HG02571 (cell line): Measurements from ENCODE around the gene NCR3LG1.
A peak's percentile ranks its signal among the peaks of the same experiment; 100 is the strongest.

Source experiments
- ATAC-seq: cut with Tn5 transposase; IDR thresholded peaks from one replicate; pipeline ENCODE4 v1.9.1; 2021; ENCODE audit warnings: mild to moderate bottlenecking, moderate library complexity; ENCODE audit not compliant: unreplicated experiment

The NCR3LG1 gene

GRCh38 chr11:17369684-17370243 lies 18.2 kb downstream of the NCR3LG1 start:
- ATAC-seq: no peak

DNA sequence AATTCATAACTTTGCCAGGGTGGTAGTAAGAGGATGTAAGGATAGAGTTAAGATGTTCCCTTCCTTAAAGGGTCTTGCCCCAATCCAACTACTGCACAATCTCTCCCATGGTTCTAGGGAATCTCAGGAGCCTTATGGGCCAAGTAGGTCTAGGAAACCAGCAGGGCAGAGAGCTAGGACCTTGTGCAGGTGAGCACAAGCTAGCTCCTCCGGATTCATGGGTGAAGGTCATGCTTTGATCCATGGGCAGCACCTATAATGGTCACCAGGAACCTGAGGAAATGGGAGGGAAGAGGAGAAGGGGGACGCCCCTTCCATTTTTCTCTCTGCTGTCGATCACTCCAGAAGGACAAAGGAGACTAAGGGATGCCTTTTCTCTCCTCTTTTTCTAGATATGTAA lies 20.0 kb downstream of the NCR3LG1 start:
- no peak for ATAC-seq

GRCh38 chr11:17375547-17375946 lies 23.9 kb downstream of the NCR3LG1 start:
- ATAC-seq: no peak

GRCh38 chr11:17376493-17376892 lies 24.9 kb downstream of the NCR3LG1 start:
- no peak for ATAC-seq

- ATAC-seq: no peak
Measured at GRCh38 chr11:17378655-17379054, 27.1 kb downstream of the NCR3LG1 start.

DNA sequence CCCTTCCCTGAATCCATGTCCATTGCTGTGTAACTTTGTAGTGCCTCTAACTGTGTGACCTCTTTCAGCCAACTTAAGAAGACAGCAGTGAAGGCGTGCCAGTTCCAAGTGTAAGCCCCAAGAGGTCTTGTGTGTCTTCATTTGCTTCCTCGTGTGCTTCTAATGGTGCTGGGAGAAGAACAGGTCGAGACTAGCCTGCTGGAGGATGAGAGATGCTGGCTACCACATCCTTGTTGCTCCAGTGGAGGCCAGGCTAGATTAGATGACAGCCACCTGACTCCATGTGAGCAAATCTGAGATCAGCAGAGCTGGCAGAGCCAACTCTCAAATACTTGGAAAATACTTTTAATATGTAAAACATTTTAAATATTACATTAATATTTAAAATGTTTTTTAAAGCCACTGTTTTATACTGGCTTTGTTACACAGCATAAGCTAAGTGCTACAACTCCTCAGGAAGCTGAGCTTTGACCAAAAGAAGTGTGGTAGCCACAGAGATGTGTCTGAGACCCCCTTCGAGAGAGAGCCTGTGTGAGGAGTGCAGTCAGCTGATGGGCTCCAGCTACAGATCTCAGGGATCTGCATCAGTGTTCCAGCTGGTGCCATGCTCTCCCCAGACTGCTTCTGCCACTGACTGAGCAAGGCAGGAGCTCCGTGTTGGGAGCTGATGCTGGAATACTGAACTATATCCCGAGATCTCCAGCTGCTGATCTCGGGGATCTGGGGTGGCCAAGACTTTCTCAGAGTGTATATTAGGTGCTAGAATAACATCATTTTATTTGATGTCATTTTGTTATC lies 28.0 kb downstream of the NCR3LG1 start:
- no peak for ATAC-seq

- no peak for ATAC-seq
Measured at GRCh38 chr11:17381156-17381555, 29.6 kb downstream of the NCR3LG1 start.

- no peak for ATAC-seq
Measured at GRCh38 chr11:17382046-17382728, 30.6 kb downstream of the NCR3LG1 start.

DNA sequence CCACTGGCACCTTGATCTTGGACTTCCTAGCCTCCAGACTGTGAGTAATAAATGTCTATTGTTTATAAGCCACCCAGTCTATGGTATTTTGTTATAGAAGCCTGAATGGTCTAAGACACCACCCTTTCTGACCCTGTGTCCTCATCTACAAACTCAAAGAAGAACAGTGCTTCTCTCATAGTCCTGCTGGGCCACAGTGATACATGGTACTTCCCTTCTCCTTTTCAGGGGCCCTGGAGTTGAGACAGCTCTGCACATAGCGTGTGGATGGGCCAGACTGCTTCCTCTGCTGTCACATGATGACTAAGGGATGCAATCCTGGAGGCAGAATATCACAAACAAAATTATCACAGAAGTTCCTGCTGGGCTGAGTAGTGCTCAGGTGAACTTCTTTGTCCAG lies 31.9 kb downstream of the NCR3LG1 start:
- ATAC-seq: no peak

GRCh38 chr11:17384002-17384511 lies 32.5 kb downstream of the NCR3LG1 start:
- no peak for ATAC-seq

GRCh38 chr11:17385492-17385891 lies 33.9 kb downstream of the NCR3LG1 start:
- no peak for ATAC-seq

DNA sequence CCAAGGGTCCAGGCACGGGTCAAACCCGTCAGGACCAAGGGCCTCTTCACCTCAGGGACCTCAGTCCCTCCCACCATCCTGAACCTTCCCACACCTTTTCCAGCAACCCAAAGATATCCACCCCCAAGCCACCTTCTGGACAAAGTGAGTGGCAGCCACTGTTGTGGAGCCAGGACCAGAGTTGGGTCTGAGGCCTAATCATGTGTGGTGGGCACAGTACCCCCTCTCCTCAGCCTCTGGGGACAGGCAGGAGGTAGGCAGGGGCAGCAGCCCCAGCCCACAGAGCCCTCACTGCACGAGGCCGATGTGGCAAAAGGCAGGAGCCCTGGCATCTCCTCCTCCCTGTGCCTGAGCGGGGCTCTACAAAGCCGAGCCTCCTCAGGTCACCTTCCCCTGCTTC lies 34.3 kb downstream of the NCR3LG1 start:
- no peak for ATAC-seq

DNA sequence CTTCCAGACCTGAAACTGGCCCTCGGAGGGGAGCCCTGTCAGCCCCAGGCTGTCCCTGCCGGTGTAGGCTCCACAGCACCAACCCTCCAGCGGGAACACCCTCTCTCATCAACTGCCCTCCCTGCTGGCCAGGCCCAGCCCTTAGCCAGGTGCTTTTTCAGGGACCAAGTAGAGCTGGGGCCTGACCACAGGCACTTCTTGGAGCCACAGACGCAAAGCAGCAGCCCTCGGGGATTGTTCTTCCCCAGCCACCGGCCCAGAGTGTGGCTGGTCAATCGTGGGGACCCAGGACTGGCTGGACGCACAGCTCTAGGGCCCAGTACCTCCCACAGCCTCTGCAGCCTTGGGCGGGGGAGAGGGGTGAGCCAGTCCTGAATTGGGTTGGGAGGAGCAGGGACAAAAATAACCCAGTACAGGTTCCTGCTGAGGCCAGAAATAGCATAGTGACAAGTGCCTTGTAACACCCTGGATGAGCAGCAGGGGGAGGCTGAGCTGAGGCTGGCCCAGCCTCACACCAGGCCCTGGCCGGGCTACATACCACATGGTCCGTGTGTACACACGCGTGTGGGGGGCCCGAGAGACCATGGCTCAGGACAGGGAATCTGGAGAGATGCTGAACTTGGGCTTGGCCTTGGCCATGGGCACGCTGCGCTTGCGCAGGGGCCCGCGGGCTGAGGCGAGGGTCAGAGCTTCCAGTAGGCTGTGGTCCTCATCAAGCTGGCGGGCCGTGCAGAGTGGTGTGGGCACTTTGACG lies 34.9 kb downstream of the NCR3LG1 start:
- ATAC-seq: peak; percentile 40

DNA sequence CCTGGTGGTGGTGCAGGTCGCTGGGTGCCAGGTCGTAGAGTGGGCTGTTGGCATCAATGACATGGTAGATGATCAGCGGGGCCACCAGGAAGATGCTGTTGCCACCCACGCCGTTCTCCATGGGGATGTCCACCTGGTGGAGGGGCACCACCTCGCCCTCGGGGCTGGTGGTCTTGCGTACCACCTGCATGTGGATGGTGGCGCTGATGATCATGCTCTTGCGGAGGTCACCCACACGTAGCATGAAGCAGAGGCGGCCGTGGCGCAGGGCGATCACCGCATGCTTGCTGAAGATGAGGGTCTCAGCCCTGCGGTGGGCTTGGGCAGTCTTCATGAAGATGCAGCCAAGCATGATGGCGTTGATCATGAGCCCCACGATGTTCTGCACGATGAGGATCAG lies 35.7 kb downstream of the NCR3LG1 start:
- ATAC-seq: no peak

DNA sequence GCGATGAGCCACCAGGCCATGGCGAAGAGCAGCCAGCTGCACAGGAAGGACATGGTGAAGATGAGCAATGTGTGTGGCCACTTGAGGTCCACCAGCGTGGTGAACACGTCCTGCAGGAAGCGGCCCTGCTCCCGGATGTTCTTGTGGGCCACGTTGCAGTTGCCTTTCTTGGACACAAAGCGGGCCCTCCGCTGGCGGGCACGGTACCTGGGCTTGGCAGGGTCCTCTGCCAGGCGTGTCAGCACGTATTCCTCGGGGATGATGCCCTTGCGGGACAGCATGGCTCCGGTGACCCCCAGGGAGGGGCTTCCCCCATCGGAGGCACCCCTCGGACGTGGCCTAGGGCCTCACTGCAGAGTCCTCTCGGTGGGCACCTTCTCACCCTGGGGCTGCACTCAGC lies 36.2 kb downstream of the NCR3LG1 start:
- ATAC-seq: no peak

GRCh38 chr11:17388609-17389210 lies 37.1 kb downstream of the NCR3LG1 start, which contains the start of gene KCNJ11:
TSS of gene KCNJ11 (minus strand) at chr11:17388659. CDS start at chr11:17388091, 568 bp downstream.
- peak; percentile 49 for ATAC-seq

DNA sequence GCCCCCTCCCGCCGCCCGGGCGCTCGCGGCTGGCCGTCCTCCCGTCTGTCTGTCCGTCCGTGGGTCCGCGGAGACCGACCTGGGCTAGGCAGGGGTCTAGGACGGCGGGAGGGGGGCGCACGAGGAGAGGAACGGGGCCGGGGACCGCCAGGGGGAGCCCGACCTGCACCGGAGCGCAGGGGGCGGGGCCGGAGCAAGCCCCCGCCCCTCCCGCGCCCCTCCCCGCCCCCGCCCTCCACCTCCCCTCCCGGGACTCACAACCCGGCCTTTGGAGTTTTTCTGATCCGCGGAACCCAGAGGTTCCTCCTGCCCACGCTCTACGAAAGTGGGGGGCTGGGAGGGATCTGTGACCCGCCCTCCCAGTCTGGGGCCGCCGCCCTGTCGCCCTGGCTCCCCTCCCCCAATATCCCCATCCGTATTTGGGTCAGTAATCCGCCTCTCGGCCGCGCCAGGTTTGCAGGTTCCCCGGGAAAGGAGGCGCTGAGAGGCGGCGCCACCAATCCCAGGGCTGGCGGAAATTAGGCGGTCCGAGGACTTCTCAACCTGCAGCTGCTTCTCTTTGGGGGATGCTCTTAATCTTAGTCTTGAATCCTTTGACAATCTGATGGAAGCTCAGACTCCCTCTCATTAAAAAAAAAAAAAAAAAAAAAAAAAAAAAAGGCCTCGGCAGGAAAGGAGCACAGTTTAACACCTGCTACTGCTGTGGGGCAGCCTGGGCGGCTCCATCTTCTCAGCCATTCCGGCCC lies 37.8 kb downstream of the NCR3LG1 start:
- ATAC-seq: peak; percentile 61

- no peak for ATAC-seq
Measured at GRCh38 chr11:17389957-17390649, 38.5 kb downstream of the NCR3LG1 start.
